HG03342 (cell line): ENCODE data around the gene THRAP3.
"Not testable (repeated sequence)": the region's sequence is repeated elsewhere in the genome, so short reads cannot be mapped to it uniquely, and the experiment has no call there.

Experiments
- ATAC-seq: cut with Tn5 transposase; IDR thresholded peaks from one replicate; pipeline ENCODE4 v1.9.1; 2021; ENCODE audit warnings: mild to moderate bottlenecking, moderate library complexity; ENCODE audit not compliant: unreplicated experiment

Gene THRAP3

GRCh38 chr1:36239941-36240637 lies 15.8 kb downstream of the THRAP3 start:
- no peak for ATAC-seq

- no peak for ATAC-seq
Observed at GRCh38 chr1:36247538-36247937, 23.3 kb downstream of the THRAP3 start.

DNA sequence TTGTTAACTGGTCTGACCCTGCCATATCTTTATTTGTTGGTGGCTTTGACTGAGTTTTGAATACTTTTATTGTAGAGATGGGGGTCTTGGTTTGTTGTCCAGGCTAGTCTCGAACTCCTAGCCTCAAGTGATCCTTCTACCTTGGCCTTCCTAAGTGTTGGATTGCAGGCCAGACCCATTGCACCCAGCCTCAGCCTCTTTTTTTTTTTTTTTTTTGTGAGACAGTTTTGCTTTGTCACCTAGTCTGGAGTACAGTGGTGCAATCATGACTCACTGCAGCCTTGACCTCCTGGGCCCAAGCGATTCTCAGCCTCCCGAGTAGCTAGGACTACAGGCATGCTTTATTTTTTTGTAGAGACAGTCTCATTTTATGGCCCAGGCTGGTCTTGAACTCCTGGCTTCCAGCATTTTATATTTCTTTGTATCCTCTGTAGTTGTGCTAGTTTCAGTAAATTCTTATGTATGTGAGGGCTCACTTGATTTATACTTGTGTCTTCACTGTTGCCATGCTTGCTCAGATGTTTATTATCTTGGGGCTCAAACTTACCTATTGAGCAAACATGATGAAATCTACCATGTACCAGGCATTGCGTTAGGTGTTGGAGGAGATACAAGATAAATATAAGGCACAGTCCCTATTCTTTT lies 24.1 kb downstream of the THRAP3 start:
- ATAC-seq: no peak

- no peak for ATAC-seq
Observed at GRCh38 chr1:36251794-36252481, 27.7 kb downstream of the THRAP3 start.

DNA sequence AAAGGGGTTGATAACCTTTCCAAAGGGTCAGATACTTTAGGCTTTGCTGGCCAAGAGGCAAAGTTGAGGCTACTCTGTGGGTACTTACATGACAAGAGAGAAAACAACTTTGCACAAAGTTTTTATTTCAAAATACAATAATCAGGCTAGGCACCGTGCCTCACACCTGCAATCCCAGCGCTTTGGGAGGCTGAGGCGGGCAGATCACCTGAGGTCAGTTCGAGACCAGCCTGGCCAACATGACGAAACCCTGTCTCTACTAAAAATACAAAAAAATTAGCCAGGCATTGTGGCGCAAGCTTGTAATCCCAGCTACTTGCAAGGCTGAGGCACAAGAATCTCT lies 28.2 kb downstream of the THRAP3 start:
- ATAC-seq: not testable (repeated sequence)

DNA sequence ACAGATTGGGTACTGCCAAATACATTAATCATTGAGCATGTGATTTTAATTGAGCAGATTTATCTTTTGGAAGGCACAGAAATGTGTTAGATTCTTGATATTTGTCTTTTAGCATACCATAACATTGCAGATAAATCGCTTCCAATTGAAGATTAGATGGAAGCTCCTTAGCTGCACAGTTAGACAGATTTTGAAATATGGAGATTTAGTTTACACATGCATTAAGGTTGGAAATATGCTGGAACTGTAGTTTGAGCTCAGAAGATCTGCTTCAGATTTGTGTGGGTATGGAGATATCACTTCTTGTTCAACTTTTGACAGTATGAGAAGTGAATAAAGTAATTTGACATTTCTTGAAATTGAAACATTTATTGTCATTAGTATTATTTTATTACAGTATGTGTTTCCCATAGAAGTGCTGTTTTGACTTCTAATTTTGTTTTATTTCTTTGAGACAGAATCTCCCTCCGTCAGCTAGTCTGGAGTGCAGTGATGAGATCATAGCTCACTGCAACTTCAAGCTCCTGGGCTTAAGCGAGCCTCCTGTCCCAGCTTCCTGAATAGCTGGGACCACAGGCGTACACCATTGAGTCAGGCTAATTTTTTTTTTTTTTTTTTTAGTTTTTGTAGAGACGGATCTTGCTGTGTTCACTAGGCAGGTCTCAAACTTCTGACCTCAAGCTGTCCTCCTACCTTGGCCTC lies 29.1 kb downstream of the THRAP3 start:
- ATAC-seq: no peak

DNA sequence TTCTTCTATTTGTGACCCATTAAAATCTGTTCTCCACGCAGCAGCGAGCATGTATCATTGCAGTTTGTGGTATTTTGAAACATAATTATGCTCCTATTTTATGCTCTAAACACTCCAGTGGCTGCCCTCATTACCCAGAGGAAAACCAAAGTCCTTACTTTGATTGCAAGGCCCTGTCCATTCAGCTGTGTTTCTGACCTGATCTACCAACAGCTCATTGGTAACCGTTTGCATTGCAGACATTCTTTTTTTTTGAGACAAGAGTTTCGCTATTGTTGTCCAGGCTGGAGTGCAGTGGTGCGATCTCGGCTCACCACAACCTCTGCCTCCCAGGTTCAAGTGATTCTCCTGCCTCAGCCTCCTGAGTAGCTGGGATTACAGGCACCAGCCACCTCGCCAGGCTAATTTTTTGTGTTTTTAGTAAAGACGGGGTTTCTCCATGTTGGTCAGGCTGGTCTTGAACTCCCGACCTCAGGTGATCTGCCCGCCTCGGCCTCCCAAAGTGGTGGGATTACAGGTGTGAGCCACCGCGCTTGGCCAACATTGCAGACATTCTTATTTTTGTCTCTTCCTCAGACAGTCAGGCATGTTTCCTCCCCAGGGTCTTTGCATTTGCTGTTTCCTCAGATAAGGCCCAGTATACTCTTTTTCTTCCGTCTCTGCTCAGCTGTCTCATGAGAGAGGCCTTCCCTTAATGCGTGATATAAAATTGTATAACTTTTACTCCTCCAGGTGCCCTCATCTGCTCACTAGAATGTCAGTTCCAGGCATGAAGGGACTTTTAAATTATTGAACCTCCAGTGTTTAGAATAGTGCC lies 32.5 kb downstream of the THRAP3 start:
- ATAC-seq: no peak

DNA sequence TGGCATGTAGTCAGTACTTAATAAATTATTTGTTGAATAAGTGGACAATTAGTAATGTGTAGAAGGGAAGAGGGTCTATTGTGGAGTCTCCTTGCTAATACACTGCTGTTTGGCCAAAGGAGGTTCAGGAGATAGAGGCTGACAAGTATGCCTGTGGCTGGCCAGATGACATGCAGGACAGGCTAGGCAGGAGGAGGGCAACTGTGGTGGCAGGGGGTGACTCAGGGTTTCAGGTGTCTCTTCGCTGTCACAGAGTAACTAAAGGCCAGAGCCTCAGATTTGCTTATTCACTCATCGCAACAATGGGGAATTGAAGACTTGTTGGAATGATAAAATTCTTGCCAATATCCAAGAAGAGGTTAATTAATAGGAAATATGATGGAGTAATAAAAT lies 33.1 kb downstream of the THRAP3 start:
- ATAC-seq: no peak

DNA sequence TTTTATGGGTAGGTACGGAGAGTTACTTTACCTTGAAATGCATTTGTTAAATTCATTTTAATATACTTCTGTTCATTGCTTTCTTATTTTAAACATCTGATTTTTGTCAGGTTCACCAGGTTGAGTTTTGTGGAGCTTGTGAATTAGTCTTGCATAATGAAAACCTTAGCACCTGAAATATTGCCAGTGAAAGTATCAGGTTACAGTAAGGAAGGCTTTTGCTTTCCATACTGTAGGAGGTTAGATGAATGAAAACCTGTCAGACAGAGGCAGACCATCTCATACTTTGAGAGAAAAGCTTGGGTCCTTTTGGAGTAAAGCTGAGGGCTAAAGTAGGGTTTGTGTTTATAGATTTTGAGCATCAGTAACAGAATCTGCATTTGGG lies 34.7 kb downstream of the THRAP3 start:
- no peak for ATAC-seq

GRCh38 chr1:36268981-36269380 lies 44.7 kb downstream of the THRAP3 start:
- ATAC-seq: no peak

- no peak for ATAC-seq
Observed at GRCh38 chr1:36269408-36269838, 45.2 kb downstream of the THRAP3 start.

DNA sequence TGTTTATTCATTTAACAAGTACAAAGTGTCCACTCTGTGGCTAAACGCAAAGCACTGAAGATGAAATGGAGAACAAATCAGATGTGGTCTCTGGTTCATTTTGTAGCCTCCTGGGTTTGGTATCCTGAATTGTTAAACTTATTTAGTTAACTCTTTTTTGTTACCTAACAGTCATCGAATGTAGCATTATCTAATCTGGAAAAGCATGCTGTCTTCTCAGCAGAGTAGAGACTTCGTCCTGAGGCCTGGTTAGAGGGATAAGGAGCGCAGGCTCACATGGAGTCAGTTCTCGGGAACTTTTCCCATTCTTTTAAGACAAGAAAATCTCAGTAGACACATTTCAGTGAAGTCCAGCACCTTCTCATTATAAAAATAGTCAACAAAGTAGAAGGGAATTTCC lies 48.8 kb downstream of the THRAP3 start:
- ATAC-seq: no peak

- ATAC-seq: no peak
Observed at GRCh38 chr1:36274201-36274600, 50.0 kb downstream of the THRAP3 start.

- no peak for ATAC-seq
Observed at GRCh38 chr1:36276688-36277087, 52.4 kb downstream of the THRAP3 start.

GRCh38 chr1:36279110-36279788 lies 55.0 kb downstream of the THRAP3 start:
- ATAC-seq: no peak

- ATAC-seq: no peak
Observed at GRCh38 chr1:36279789-36280296, 55.6 kb downstream of the THRAP3 start.

DNA sequence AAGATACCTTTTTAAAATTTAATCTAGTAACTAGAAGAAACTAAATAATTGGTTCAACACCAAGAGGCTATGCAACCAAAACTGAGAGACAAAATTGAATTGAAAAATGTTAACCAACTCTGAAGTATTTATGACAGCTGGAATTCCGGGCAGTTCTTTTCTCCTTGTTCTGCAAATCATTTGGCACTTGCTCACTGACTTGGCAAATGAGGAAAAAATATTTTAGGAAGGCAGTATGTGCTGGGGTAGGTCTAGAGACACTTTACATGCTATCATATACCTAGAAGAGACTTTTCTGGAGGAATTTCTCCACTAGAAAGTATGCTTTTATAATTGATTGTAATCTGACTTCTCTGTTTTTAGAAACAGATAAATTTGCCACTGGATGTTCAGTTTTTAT lies 59.8 kb downstream of the THRAP3 start:
- ATAC-seq: no peak

GRCh38 chr1:36284517-36284916 lies 60.3 kb downstream of the THRAP3 start:
- ATAC-seq: no peak

GRCh38 chr1:36285443-36286101 lies 61.3 kb downstream of the THRAP3 start:
- no peak for ATAC-seq

- no peak for ATAC-seq
Observed at GRCh38 chr1:36286802-36287201, 62.6 kb downstream of the THRAP3 start.
